ENCODE data around the gene AUH.

DNA sequence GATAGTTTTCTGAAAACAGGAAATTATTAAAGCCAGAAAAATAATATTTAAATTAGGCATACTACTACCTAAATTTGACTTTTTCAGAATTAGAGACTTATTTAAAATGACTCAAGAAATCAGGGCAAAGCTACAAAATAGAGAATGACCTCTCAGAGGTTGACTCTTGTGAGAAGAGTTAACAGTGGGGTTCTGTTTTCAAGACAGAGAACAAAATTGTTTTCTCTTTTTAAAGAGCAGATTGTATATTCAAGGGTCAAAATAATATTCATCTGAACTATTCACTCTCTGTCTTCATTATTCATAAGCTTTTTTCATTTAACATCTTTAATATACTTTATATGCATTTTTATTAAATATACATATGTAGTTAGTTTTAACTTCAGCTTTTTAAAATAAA, 21.9 kb upstream of the AUH start:
- TF ChIP-seq, protein P1, sequence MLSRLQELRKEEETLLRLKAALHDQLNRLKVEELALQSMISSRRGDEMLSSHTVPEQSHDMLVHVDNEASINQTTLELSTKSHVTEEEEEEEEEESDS (CRISPR knock-in tag; IDR thresholded peaks at IDR 0.05): no peak
- TF ChIP-seq POLR2A (conservative IDR thresholded peaks at IDR 0.05): no peak
- no peak for TF ChIP-seq NFYB (IDR thresholded peaks at IDR 0.05; ENCODE audit: extremely low read depth, insufficient read length)
- TF ChIP-seq, protein P2, sequence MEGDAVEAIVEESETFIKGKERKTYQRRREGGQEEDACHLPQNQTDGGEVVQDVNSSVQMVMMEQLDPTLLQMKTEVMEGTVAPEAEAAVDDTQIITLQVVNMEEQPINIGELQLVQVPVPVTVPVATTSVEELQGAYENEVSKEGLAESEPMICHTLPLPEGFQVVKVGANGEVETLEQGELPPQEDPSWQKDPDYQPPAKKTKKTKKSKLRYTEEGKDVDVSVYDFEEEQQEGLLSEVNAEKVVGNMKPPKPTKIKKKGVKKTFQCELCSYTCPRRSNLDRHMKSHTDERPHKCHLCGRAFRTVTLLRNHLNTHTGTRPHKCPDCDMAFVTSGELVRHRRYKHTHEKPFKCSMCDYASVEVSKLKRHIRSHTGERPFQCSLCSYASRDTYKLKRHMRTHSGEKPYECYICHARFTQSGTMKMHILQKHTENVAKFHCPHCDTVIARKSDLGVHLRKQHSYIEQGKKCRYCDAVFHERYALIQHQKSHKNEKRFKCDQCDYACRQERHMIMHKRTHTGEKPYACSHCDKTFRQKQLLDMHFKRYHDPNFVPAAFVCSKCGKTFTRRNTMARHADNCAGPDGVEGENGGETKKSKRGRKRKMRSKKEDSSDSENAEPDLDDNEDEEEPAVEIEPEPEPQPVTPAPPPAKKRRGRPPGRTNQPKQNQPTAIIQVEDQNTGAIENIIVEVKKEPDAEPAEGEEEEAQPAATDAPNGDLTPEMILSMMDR (IDR thresholded peaks at IDR 0.05 in 2 of 3, conservative IDR thresholded peaks at IDR 0.05 in 1 of 3; ENCODE audit: insufficient read depth in 2 of 3, low read depth in 1 of 3, low read length in 3 of 3): no peak
- no peak for TF ChIP-seq CREB1 (IDR thresholded peaks at IDR 0.05)
- no peak for TF ChIP-seq CREB1 (CRISPR knock-in tag; IDR thresholded peaks at IDR 0.05)
- TF ChIP-seq SRSF1 (IDR thresholded peaks at IDR 0.05; ENCODE audit: low read depth, low read length): no peak

Measured in K562 (cell line).